GM12875 (cell line): ENCODE data around the gene CRYBB3.
"Not testable (repeated sequence)": the region's sequence is repeated elsewhere in the genome, so short reads cannot be mapped to it uniquely, and the experiment has no call there.

Experiments used
- H3K4me3 ChIP-seq: one replicate; pipeline ENCODE4 v1.5.1; 2011; ENCODE audit warnings: low read depth, low read length, control low read depth
- CTCF ChIP-seq: IDR thresholded peaks from 2 replicates; pipeline ENCODE4 v1.5.1; 2011; ENCODE audit warnings: low read depth, mild to moderate bottlenecking, control low read depth, inconsistent platforms, low read length, moderate library complexity, borderline replicate concordance; ENCODE audit not compliant: insufficient read depth

The CRYBB3 gene

GRCh38 chr22:25176175-25176574 is 23.5 kb upstream of the CRYBB3 start:
- TF ChIP-seq CTCF = no peak
- no peak overlapping the region for H3K4me3 ChIP-seq

- TF ChIP-seq CTCF = no peak
- H3K4me3 ChIP-seq = no peak overlapping the region
Measured at GRCh38 chr22:25176799-25177198, 22.9 kb upstream of the CRYBB3 start.

DNA sequence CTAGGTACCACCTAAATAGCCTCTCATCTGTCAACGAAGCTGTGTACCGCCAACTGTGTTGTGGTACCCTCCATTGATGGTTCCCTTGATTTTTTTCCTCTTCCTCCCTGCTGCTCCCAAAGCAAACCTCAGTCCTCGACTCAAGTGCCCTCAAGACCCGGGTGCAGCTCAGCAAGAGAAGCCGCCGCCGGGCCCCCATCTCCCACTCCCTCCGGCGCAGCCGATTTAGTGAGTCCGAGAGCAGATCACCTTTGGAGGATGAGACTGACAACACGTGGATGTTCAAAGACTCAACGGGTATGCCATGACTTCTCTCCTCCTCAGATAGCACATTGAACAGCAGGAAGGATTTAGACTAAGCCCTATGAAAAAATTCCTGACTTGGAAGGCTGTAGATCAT is 22.4 kb upstream of the CRYBB3 start:
- no peak for TF ChIP-seq CTCF
- no peak overlapping the region for H3K4me3 ChIP-seq

- no peak for TF ChIP-seq CTCF
Measured at GRCh38 chr22:25177895-25178294, 21.8 kb upstream of the CRYBB3 start.

DNA sequence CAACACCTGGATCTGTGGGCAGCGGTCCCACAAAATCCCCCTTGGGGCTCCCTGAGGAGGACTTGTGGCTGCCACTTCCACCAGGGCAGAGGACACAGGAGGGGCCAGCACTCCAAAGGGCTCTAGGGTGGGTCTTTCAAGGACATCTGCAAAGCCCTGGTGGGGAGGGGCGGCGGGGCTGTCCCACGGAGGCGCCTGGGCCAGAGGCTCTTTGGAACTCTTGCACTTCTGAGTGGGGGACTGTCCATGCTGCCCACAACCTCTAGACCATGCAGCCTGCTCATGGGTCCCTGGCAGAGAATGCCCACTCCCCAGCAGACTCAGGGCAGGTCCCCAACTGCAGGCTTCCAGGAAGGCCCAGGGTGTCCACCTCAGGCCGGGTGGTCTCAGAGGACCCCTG is 21.3 kb upstream of the CRYBB3 start:
- H3K4me3 ChIP-seq = not testable (repeated sequence)

More at GRCh38 chr22:25177895-25178294, 21.8 kb upstream of the CRYBB3 start:
- no peak overlapping the region for H3K4me3 ChIP-seq

GRCh38 chr22:25178869-25179631 is 20.6 kb upstream of the CRYBB3 start:
- not testable (repeated sequence) for H3K4me3 ChIP-seq

GRCh38 chr22:25182131-25183110 is 17.2 kb upstream of the CRYBB3 start:
- H3K4me3 ChIP-seq = no peak overlapping the region
- TF ChIP-seq CTCF = no peak
